Posterior cingulate gyrus (tissue), 11 donors: Measurements from ENCODE around the gene GRAMD1A.
"Not testable (repeated sequence)": the region's sequence is repeated elsewhere in the genome, so short reads cannot be mapped to it uniquely, and the experiment has no call there.

Source experiments
- DNase-seq, 10 donors: peaks; one replicate each; pipeline versions ENCODE4 v3.0.0 to v3.0.0-alpha.2; 2020 to 2021; ENCODE audit warnings: mixed read lengths in 3 of 10
- intact Hi-C: fragments of 100-400 bp; cut with DNase I; formaldehyde crosslinking; loops from one replicate; pipeline ENCODE4 v1.15.1; 2023

Gene GRAMD1A

GRCh38 chr19:35048911-35049411 lies 48.8 kb downstream of the GRAMD1A start:
- intact Hi-C loops: loop anchor here (10.0 kb wide), 1 partner anchor 46 kb away; no protein-coding TSS in a partner anchor
- DNase-seq: peak; percentile 68 to 97 (median 80)

GRCh38 chr19:35049456-35049855 lies 49.3 kb downstream of the GRAMD1A start:
- DNase-seq: no peak
- intact Hi-C loops: loop anchor here (10.0 kb wide), 1 partner anchor 45 kb away; no protein-coding TSS in a partner anchor

GRCh38 chr19:35050662-35051061 lies 50.5 kb downstream of the GRAMD1A start:
- DNase-seq, intact Hi-C loops: not testable (repeated sequence)

GRCh38 chr19:35051268-35051667 lies 51.1 kb downstream of the GRAMD1A start:
- peak in 1 of 10 donors; percentile 17 for DNase-seq
- intact Hi-C loops: not testable (repeated sequence)

GRCh38 chr19:35051796-35052195 lies 51.7 kb downstream of the GRAMD1A start:
- intact Hi-C loops: no loop called here
- peak in 3 of 10 donors; percentile 18 to 48 (median 25) for DNase-seq

GRCh38 chr19:35052599-35053190 lies 52.6 kb downstream of the GRAMD1A start:
- intact Hi-C loops: no loop called here
- peak in 3 of 10 donors; percentile 46 to 62 (median 60) for DNase-seq

GRCh38 chr19:35053667-35054293 lies 53.7 kb downstream of the GRAMD1A start:
- peak in 3 of 10 donors; percentile 12 to 55 (median 18) for DNase-seq
- intact Hi-C loops: no loop called here

GRCh38 chr19:35054626-35055025 lies 54.5 kb downstream of the GRAMD1A start:
- intact Hi-C loops: no loop called here
- peak in 3 of 10 donors; percentile 42 to 50 (median 43) for DNase-seq

GRCh38 chr19:35055715-35056179 lies 55.6 kb downstream of the GRAMD1A start:
- intact Hi-C loops: no loop called here
- peak in 3 of 10 donors; percentile 43 to 80 (median 49) for DNase-seq

- intact Hi-C loops: no loop called here
- DNase-seq: peak in 3 of 10 donors; percentile 3 to 18 (median 4)
Observed at GRCh38 chr19:35056513-35057063, 56.5 kb downstream of the GRAMD1A start.

GRCh38 chr19:35058370-35058769 lies 58.2 kb downstream of the GRAMD1A start:
- intact Hi-C loops: no loop called here

GRCh38 chr19:35059006-35059798 lies 59.1 kb downstream of the GRAMD1A start:
- peak in 3 of 10 donors; percentile 55 to 81 (median 80) for DNase-seq
- intact Hi-C loops: no loop called here

More at GRCh38 chr19:35058370-35058769, 58.2 kb downstream of the GRAMD1A start:
- no peak for DNase-seq

- peak in 1 of 10 donors; percentile 53 for DNase-seq
- intact Hi-C loops: no loop called here
Observed at GRCh38 chr19:35059799-35060091, 59.6 kb downstream of the GRAMD1A start.

GRCh38 chr19:35060160-35060855 lies 60.2 kb downstream of the GRAMD1A start:
- peak in 3 of 10 donors; percentile 60 to 78 (median 67) for DNase-seq
- intact Hi-C loops: no loop called here

GRCh38 chr19:35061583-35062373 lies 61.7 kb downstream of the GRAMD1A start:
- intact Hi-C loops: no loop called here
- peak in 2 of 10 donors; percentile 14 to 15 for DNase-seq

- peak in 2 of 10 donors; percentile 14 to 32 for DNase-seq
- intact Hi-C loops: no loop called here
Observed at GRCh38 chr19:35062942-35063341, 62.8 kb downstream of the GRAMD1A start.

- intact Hi-C loops: no loop called here
Observed at GRCh38 chr19:35063940-35064818, 64.1 kb downstream of the GRAMD1A start.

GRCh38 chr19:35065574-35065973 lies 65.5 kb downstream of the GRAMD1A start:
- no peak for DNase-seq
- intact Hi-C loops: no loop called here

More at GRCh38 chr19:35063940-35064818, 64.1 kb downstream of the GRAMD1A start:
- DNase-seq: peak in 2 of 10 donors; percentile 2 to 15
